Spinal cord (tissue), 10 donors: ENCODE data around the gene SLC5A5. TPM values are rescaled to one million over a fixed set of nuclear protein-coding genes. Genes with fewer than 3 reads are reported as not detected.
"Not testable (repeated sequence)": the region's sequence is repeated elsewhere in the genome, so short reads cannot be mapped to it uniquely, and the experiment has no call there.

ENCODE experiments used
- DNase-seq, 6 donors: peaks; one replicate each; pipeline versions ENCODE4 v3.0.0 to v3.0.0-alpha.2; 2013 to 2015; ENCODE audit warnings: low spot score in 6 of 6, low read depth in 4 of 6
- H3K27ac ChIP-seq: one replicate; pipeline ENCODE4 v1.5.1; 2013; ENCODE audit warnings: low read depth, low read length, control low read depth
- H3K27me3 ChIP-seq: one replicate; pipeline ENCODE4 v1.6.1; 2013; ENCODE audit warnings: low read length; ENCODE audit not compliant: control insufficient read depth, insufficient read depth
- H3K36me3 ChIP-seq: one replicate; pipeline ENCODE4 v1.6.1; 2013; ENCODE audit warnings: low read length; ENCODE audit not compliant: control insufficient read depth, insufficient read depth
- H3K4me1 ChIP-seq: one replicate; pipeline ENCODE4 v1.6.1; 2013; ENCODE audit warnings: low read length; ENCODE audit not compliant: control insufficient read depth, insufficient read depth
- H3K4me3 ChIP-seq: one replicate; pipeline ENCODE4 v1.5.1; 2013; ENCODE audit warnings: low read depth, low read length, control low read depth
- H3K9me3 ChIP-seq: one replicate; pipeline ENCODE4 v1.6.1; 2013; ENCODE audit warnings: low read length; ENCODE audit not compliant: control insufficient read depth, insufficient read depth
- WGBS: methylation state at CpG from one replicate; pipeline ENCODE4 v1.1.5; 2013; ENCODE audit warnings: missing lambda C conversion rate; ENCODE audit not compliant: insufficient coverage; 5-methylcytosine and 5-hydroxymethylcytosine counted together
- polyA plus RNA-seq, 2 donors: library from polyadenylated mRNA; unstranded; fragments of 120-200 nt; gene quantifications; one replicate each; pipeline ENCODE4 v1.2.1, GENCODE V29; 2013; ENCODE audit not compliant: insufficient read length in 2 of 2
- total RNA-seq, 2 donors: library from RNA; depleted of rRNA in 1 of 2; stranded (reverse); fragments of 120-200 nt in 1 of 2; fragments of >200 nt in 1 of 2; gene quantifications; one replicate each; pipeline versions ENCODE4 v1.2.3 to v1.2.4, GENCODE V29; 2013 to 2014
- donor health status: healthy.

The SLC5A5 gene
- total and polyA plus RNA-seq, 4 donors = 0.10 to 104 (median 10.2) TPM

DNA sequence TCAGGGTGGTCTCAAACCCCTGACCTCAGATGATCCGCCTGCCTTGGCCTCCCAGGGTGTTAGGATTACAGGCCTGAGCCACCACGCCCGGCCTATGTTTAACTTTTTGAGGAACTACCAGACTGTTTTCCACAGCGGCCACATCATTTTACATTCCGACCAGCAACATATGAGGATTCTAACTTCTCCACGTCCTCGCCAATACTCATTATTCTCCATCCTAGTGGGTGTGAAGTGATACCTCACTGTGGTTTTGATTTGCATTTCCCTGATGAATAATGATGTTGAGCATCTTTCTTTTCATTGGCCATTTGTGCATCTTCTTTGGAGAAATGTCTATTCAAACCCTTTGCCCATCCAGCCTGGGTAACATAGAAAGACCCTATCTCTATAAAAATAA is 14.8 kb downstream of the SLC5A5 start:
- peaks cover 10% of the 10 kb centered on the region for H3K27me3 ChIP-seq
- no peak for DNase-seq
- no peaks in the 10 kb centered on the region for H3K36me3 ChIP-seq
- H3K9me3 ChIP-seq = no peaks in the 10 kb centered on the region
- H3K4me1 ChIP-seq = no peaks in the 10 kb centered on the region
- H3K27ac ChIP-seq = no peak overlapping the region
- H3K4me3 ChIP-seq = no peak overlapping the region
- WGBS = 89% methylated on average over 3 of the region's 7 CpGs

DNA sequence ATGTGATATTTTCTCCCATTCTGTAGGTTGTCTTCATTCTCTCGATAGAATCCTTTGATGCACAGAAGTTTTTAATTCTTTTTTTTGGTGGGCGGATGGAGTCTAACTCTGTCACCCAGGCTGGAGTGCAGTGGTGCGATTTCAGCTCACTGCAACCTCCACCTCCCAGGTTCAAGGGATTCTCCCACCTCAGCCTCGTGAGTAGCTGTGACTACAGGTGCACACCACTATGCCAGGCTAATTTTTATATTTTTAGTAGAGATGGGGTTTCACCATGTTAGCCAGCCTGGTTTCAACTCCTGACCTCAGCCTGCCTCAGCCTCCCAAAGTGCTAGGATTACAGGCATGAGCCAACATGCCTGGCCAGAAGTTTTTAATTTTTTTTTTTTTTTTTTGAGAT is 15.5 kb downstream of the SLC5A5 start:
- not testable (repeated sequence) for H3K36me3 ChIP-seq, H3K4me3 ChIP-seq, H3K4me1 ChIP-seq, H3K27ac ChIP-seq, DNase-seq, H3K9me3 ChIP-seq
- WGBS = no CpG with 5 or more reads among the region's 4 CpGs
- peaks cover 15% of the 10 kb centered on the region for H3K27me3 ChIP-seq

DNA sequence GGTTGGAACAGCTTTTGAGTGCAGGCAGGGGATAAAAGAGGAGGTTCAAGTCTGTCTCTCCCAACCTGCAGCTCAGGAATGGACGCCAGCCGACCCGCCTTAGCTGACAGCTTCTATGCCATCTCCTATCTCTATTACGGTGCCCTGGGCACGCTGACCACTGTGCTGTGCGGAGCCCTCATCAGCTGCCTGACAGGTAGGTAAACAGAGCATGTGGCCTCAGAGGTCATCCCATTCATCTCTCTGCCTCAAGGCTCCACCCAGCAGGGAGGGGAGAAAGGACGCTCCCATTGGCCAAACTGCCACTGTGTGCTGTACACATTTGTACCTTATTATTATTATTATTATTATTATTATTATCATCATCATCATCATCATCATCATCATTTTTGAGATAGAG is 16.5 kb downstream of the SLC5A5 start:
- DNase-seq = no peak
- Histone ChIP-seq H3K27me3 (peaks cover 17% of the 10 kb centered on the region), H3K9me3 (no peaks in the 10 kb centered on the region), H3K27ac (no peak overlapping the region), H3K4me1 (no peaks in the 10 kb centered on the region), H3K4me3 (no peak overlapping the region), H3K36me3 (no peaks in the 10 kb centered on the region)
- 85% methylated on average over 3 of the region's 7 CpGs for WGBS

DNA sequence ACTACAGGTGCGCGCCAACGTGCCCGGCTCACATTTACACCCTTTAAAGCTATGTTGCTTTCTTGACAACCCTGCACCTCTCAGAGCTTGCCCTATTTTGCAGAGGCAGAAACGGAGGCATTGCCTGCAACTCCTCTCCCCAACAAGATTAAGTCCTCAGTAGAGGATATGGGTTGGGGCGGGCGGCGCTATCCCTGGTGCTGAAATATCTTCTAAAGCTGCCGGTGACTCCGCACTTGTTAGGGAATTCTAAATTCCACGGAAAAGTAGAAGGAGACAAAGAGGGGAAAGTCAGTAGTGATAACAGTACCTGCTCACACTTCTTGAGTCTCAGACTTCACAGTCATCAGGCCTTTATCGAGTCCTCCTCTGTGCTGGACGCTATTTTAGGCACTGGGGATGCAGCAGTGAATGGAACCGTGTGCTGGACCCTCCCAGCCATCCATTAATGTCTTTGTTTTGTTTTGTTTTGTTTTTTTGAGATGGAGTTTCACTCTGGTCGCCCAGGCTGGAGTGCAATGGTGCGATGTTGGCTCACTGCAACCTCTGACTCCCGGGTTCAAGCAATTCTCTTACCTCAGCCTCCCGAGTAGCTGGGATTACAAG is 18.0 kb downstream of the SLC5A5 start:
- Histone ChIP-seq H3K36me3 (no peaks in the 10 kb centered on the region), H3K27ac (no peak overlapping the region), H3K27me3 (peaks cover 21% of the 10 kb centered on the region), H3K4me3 (no peak overlapping the region), H3K9me3 (no peaks in the 10 kb centered on the region), H3K4me1 (no peaks in the 10 kb centered on the region)
- DNase-seq = peak in 4 of 6 donors; percentile 2 to 67 (median 8)
- WGBS = 19% methylated on average over 6 of the region's 18 CpGs

DNA sequence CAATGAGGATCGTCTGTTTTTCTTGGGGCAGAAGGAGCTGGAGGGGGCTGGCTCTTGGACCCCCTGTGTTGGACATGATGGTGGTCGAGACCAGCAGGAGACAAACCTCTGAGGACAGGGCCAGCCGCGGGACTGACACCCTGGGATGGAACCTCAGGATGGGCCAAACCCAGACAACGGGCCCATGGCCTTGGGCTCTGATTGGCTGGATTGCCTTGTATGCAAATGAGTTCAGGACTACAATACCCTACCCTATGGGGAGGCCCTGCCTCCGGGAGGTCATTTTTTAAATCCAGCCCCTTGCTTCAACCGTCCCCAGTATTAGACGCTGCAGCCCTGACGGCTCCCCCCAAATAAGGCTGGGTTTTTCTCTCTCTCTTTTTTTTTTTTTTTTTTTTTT is 22.0 kb downstream of the SLC5A5 start:
- Histone ChIP-seq H3K4me3 (no peak overlapping the region), H3K27me3 (peaks cover 21% of the 10 kb centered on the region), H3K9me3 (no peaks in the 10 kb centered on the region), H3K27ac (no peak overlapping the region), H3K36me3 (no peaks in the 10 kb centered on the region), H3K4me1 (no peaks in the 10 kb centered on the region)
- DNase-seq = no peak
- 54% methylated on average over 8 of the region's 9 CpGs for whole genome bisulfite sequencing

DNA sequence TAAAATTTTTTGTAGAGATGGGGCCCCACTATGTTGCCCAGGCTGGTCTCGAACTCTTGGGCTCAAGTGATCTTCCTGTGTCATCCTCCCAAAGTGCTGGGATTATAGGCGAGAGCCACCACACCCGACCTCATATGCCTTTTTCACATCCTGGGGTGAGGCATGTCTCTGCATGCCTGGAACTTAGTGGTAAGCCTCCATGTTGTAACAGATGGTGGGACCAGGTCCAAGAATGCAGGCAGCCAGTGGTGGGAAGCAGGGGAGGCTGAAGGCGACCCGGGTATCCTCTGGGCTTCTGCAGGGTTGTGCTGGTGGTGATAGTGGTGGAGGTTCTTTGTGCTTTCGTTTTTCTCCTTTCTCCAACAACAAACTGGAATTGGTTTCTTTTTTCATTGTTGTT is 31.0 kb downstream of the SLC5A5 start:
- DNase-seq = peak in 1 of 6 donors; percentile 22
- Histone ChIP-seq H3K9me3 (no peaks in the 10 kb centered on the region), H3K27me3 (no peaks in the 10 kb centered on the region), H3K27ac (no peak overlapping the region), H3K4me1 (no peaks in the 10 kb centered on the region), H3K36me3 (no peaks in the 10 kb centered on the region), H3K4me3 (no peak overlapping the region)
- 78% methylated on average over 2 of the region's 6 CpGs for WGBS

DNA sequence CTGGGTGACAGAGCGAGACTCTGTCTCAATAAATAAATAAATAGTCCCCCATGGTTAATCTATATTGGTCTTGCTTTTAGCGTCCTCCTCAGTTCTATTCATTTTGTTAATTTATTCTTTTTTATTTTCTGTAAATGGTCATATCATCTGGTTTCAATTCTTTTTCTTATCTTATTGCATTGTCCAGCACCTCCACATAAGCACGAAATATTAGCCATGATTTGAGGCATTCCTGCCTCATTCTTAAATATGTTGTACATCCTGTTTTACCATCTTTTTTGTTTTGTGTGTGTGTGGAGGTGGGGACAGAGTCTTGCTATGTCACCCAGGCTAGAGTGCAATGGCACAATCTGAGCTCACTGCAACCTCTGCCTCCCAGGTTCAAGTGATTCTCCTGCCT is 36.5 kb downstream of the SLC5A5 start:
- DNase-seq = no peak
- Histone ChIP-seq H3K4me3 (no peak overlapping the region), H3K36me3 (no peaks in the 10 kb centered on the region), H3K4me1 (no peaks in the 10 kb centered on the region), H3K27ac (no peak overlapping the region), H3K27me3 (no peaks in the 10 kb centered on the region), H3K9me3 (peaks cover 1% of the 10 kb centered on the region)
- WGBS = no CpG with 5 or more reads among the region's 3 CpGs

DNA sequence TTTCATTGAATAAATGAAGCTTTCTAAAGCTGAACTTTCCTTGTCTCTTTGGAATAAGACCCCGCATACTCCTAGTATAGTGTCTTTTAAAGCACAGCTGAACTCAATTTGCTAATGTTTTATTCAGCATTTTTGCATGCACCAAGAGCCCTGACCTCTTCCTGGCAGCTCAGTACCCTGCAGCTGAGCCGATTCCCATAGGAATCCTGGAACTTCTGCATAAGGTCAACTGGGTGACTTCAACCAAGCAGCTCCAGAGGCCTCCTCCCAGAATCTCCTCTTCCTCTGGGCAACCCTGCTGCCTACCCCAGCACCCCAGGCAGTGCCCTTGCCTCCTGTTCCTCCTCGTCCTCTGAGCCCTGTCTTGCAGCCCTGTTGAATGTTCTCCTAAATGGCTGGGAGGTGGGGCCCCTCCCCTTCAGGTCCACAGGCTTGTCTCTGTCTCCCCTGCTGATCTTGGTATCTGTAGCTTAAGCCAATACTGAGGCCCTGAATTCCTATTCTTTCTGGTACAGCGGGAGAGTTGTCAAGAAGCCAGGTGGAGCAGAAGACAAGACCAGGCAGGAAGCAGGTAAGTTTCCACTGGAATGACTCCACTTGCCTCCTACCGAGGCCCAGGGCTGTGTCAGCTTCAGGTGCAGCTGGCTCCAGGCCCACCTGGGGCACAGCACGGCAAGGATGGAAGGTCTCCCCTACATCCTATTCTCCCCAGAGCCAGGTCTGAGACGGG is 37.4 kb downstream of the SLC5A5 start:
- Histone ChIP-seq H3K36me3 (no peaks in the 10 kb centered on the region), H3K4me1 (no peaks in the 10 kb centered on the region), H3K27me3 (no peaks in the 10 kb centered on the region), H3K27ac (no peak overlapping the region), H3K4me3 (no peak overlapping the region), H3K9me3 (peaks cover 1% of the 10 kb centered on the region)
- 54% methylated on average over 5 of the region's 7 CpGs for WGBS
- peak in 1 of 6 donors; percentile 46 for DNase-seq

DNA sequence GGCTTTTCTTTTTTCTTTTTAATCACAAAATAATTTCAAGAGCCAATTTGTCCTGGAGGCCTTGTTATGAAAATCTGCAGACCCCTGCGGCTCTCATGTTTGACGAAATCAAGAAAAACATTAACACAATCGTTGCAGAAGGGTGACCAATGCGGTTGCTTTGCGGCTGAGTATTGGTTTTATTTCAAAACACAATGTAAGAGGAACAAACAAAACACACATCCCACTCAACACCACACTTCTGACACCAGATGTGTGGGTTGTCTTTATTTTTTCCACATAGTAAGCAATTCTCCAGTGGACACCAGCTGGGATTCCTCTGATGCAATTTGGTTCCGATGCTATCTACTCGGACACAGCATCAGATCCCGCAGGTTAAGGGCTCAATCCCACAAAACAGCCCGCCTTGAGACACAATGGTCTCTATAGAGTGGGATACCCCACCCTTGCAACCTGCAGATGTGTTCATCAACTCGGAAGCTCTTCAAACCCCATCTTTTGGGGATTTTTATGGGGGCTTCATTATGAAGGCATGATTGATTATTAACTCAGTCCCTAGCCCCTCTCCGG is 39.1 kb downstream of the SLC5A5 start:
- H3K4me1 ChIP-seq = no peaks in the 10 kb centered on the region
- H3K4me3 ChIP-seq = no peak overlapping the region
- no peaks in the 10 kb centered on the region for H3K27me3 ChIP-seq
- no peak overlapping the region for H3K27ac ChIP-seq
- peak in 1 of 6 donors; percentile 14 for DNase-seq
- WGBS = 46% methylated on average over 3 of the region's 11 CpGs
- no peaks in the 10 kb centered on the region for H3K36me3 ChIP-seq
- peaks cover 1% of the 10 kb centered on the region for H3K9me3 ChIP-seq
